GM10248 (cell line): Measurements from ENCODE around the gene CD200R1L.

Experiments
- CTCF ChIA-PET: fragments of 300-600 bp; sonication (Branson Sonifier 250); formaldehyde crosslinking; extraction: SDS; loops from one replicate; lab custom pipeline; 2021; ENCODE audit warnings: antibody characterized with exemption; lab: Yijun Ruan, JAX
- POLR2A ChIA-PET: fragments of 350-650 bp; sonication (Branson Sonifier 250); formaldehyde crosslinking; extraction: SDS; loops from one replicate; lab custom pipeline; 2020; ENCODE audit warnings: antibody characterized with exemption; lab: Yijun Ruan, JAX
- DNase-seq: peaks from one replicate; pipeline ENCODE4 v3.0.0; 2012; ENCODE audit errors: extremely low spot score
- TF ChIP-seq, protein P1 (sequence below): IDR thresholded peaks from 2 replicates; pipeline ENCODE4 v1.5.1; 2012; ENCODE audit warnings: mild to moderate bottlenecking, low read depth; ENCODE audit errors: extremely low read depth, missing control alignments, control extremely low read depth

CD200R1L gene, protein sequence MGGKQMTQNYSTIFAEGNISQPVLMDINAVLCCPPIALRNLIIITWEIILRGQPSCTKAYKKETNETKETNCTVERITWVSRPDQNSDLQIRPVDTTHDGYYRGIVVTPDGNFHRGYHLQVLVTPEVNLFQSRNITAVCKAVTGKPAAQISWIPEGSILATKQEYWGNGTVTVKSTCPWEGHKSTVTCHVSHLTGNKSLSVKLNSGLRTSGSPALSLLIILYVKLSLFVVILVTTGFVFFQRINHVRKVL

GRCh38 chr3:112846764-112847163, at the start of gene CD200R1L:
TSS of gene CD200R1L (minus strand) at chr3:112846864. CDS start at chr3:112829367, 17,497 bp downstream.
- TF ChIP-seq, protein P1, sequence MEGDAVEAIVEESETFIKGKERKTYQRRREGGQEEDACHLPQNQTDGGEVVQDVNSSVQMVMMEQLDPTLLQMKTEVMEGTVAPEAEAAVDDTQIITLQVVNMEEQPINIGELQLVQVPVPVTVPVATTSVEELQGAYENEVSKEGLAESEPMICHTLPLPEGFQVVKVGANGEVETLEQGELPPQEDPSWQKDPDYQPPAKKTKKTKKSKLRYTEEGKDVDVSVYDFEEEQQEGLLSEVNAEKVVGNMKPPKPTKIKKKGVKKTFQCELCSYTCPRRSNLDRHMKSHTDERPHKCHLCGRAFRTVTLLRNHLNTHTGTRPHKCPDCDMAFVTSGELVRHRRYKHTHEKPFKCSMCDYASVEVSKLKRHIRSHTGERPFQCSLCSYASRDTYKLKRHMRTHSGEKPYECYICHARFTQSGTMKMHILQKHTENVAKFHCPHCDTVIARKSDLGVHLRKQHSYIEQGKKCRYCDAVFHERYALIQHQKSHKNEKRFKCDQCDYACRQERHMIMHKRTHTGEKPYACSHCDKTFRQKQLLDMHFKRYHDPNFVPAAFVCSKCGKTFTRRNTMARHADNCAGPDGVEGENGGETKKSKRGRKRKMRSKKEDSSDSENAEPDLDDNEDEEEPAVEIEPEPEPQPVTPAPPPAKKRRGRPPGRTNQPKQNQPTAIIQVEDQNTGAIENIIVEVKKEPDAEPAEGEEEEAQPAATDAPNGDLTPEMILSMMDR: no peak
- DNase-seq: no peak
- ChIA-PET POLR2A (no interaction called here), CTCF (interaction anchor here (1.2 to 1.9 kb wide), 6 partner anchors 12 to 164 kb away, joined by 3 to 6 read pairs (median 4); no protein-coding TSS in a partner anchor)

- TF ChIP-seq, protein P1: no peak
- DNase-seq: no peak
- ChIA-PET CTCF (interaction anchor here (0.8 kb wide), 1 partner anchor 29 kb away, joined by 3 read pairs; no protein-coding TSS in a partner anchor), POLR2A (no interaction called here)
Observed at GRCh38 chr3:112894258-112894657, 47.6 kb upstream of the CD200R1L start.

- POLR2A ChIA-PET: no interaction called here
- DNase-seq: no peak
- TF ChIP-seq, protein P1: no peak
- CTCF ChIA-PET: interaction anchor here (1.3 to 2.9 kb wide), 4 partner anchors 9 to 155 kb away, joined by 3 to 9 read pairs (median 4); no protein-coding TSS in a partner anchor
Observed at GRCh38 chr3:112889357-112889756, 42.7 kb upstream of the CD200R1L start.

GRCh38 chr3:112888381-112889085, 41.9 kb upstream of the CD200R1L start:
- CTCF ChIA-PET: interaction anchor here (0.9 to 2.9 kb wide), 3 partner anchors 11 to 154 kb away, joined by 3 to 9 read pairs (median 3); no protein-coding TSS in a partner anchor
- TF ChIP-seq, protein P1: no peak
- no peak for DNase-seq
- POLR2A ChIA-PET: no interaction called here

- no peak for DNase-seq
- ChIA-PET POLR2A (no interaction called here), CTCF (interaction anchor here (1.0 to 3.0 kb wide), 6 partner anchors 10 to 403 kb away, joined by 3 to 15 read pairs (median 4); no protein-coding TSS in a partner anchor)
- TF ChIP-seq, protein P1: no peak
Observed at GRCh38 chr3:112884678-112885290, 38.1 kb upstream of the CD200R1L start.

- POLR2A ChIA-PET: no interaction called here
- TF ChIP-seq, protein P1: no peak
- no peak for DNase-seq
- CTCF ChIA-PET: interaction anchor here (1.3 to 1.7 kb wide), 2 partner anchors 9 to 11 kb away, joined by 3 to 4 read pairs; no protein-coding TSS in a partner anchor
Observed at GRCh38 chr3:112881891-112882290, 35.2 kb upstream of the CD200R1L start.
